GM13976 (cell line): ENCODE results near the gene FLVCR2.

Source experiments
- DNase-seq: peaks from one replicate; pipeline ENCODE4 v3.0.0; 2012; ENCODE audit warnings: low spot score
- in situ Hi-C: fragments of 300-500 bp; cut with MboI; formaldehyde crosslinking; loops from one replicate; pipeline ENCODE4 v1.12.0; 2022; ENCODE audit warnings: low sequenced_read_pairs, mixed read lengths, inconsistent platforms; ENCODE audit not compliant: unreplicated experiment
- TF ChIP-seq, protein P1 (sequence below): IDR thresholded peaks from 2 replicates; pipeline ENCODE4 v1.5.1; 2012; ENCODE audit warnings: borderline replicate concordance, mild to moderate bottlenecking; ENCODE audit not compliant: insufficient read depth; ENCODE audit errors: extremely low read depth, missing control alignments, control extremely low read depth

Gene FLVCR2

GRCh38 chr14:75627406-75627805 lies 49.0 kb downstream of the FLVCR2 start:
- DNase-seq, result no peak
- in situ Hi-C loops, result no loop called here
- TF ChIP-seq, protein P1, sequence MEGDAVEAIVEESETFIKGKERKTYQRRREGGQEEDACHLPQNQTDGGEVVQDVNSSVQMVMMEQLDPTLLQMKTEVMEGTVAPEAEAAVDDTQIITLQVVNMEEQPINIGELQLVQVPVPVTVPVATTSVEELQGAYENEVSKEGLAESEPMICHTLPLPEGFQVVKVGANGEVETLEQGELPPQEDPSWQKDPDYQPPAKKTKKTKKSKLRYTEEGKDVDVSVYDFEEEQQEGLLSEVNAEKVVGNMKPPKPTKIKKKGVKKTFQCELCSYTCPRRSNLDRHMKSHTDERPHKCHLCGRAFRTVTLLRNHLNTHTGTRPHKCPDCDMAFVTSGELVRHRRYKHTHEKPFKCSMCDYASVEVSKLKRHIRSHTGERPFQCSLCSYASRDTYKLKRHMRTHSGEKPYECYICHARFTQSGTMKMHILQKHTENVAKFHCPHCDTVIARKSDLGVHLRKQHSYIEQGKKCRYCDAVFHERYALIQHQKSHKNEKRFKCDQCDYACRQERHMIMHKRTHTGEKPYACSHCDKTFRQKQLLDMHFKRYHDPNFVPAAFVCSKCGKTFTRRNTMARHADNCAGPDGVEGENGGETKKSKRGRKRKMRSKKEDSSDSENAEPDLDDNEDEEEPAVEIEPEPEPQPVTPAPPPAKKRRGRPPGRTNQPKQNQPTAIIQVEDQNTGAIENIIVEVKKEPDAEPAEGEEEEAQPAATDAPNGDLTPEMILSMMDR, result no peak

DNA sequence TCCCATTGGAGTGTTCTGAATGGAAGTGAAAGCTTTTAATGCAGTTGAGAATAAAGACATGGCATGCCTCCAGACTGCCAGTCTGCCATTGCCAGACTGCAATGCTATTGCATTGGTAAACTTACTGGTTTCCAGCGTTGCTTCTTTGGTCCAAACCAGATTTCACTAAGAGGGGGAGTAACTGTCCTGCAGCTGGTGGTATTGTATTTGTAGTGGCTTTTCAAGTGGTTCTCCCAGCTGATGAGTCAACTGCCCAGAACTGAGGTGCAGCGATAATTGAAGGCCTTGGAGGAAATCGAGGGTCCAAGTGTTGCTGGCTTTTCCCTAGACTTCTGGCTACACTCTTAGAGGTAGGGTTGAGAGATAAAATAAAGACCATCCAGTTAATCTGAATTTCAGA lies 50.4 kb downstream of the FLVCR2 start:
- TF ChIP-seq, protein P1, result no peak
- in situ Hi-C loops, result no loop called here
- DNase-seq, result no peak

DNA sequence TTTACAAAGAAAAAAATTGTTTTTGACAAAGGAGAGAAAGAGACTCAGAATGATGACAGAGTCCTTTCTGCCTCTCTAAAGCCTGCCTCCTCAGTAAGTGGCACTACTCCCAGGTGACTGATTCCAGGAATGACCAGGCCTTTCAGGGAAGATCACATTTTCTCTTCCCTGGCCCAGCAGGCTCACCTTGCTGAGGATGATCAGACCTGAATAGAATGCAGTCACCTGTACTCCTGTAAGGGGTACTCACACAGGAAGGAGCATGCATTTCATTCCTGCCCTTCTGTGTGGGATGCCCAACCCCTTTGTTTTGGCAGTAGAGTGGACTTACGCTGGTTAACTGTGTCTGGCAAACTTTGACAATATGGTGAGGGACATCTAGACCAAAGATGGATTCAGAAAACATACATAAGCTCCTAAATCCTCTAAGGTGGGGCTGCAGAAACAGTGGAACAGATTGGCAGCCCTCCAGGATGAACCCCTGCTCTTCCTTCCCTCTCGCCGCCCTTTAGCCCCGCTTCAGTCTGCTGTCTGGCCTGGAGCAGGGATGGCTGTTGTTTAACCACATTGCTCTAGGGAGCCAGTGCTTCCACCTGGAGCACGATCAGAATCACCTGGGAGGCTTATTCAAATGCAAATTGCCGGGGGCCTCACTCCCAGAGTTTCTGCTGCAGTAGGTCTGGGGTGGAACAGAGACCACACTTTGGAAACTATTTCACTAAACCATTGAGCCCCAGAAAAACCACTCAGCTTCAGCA lies 52.5 kb downstream of the FLVCR2 start:
- DNase-seq, result no peak
- in situ Hi-C loops, result loop anchor here (10.0 kb wide), 1 partner anchor 46 kb away; no protein-coding TSS in a partner anchor

GRCh38 chr14:75631453-75631831 lies 53.0 kb downstream of the FLVCR2 start:
- DNase-seq, result no peak
- TF ChIP-seq, protein P1, result no peak
- in situ Hi-C loops, result loop anchor here (10.0 kb wide), 1 partner anchor 47 kb away; no protein-coding TSS in a partner anchor

More for the DNA sequence above, 52.5 kb downstream of the FLVCR2 start:
- TF ChIP-seq, protein P1, result no peak

DNA sequence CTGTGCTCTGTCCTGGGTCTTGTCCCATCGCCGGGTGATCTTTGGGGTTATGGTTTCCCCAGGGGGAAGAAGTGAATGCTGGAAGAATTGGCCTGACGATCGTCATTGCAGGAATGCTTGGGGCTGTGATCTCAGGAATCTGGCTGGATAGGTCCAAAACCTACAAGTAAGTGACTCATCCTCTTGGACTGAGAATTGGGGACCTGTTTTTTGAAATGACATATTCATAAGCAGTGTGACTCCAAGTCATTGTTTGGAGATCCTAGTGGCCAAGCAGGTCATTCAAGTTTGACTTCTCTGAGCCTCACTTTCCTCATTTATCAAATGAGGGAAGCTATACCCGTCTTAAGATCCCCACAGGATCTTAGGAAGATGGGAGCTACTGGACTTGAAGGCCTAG lies 56.4 kb downstream of the FLVCR2 start:
- TF ChIP-seq, protein P1, result no peak
- in situ Hi-C loops, result loop anchor here (10.0 kb wide), 1 partner anchor 50 kb away; no protein-coding TSS in a partner anchor
- no peak for DNase-seq

GRCh38 chr14:75636100-75636692 lies 57.8 kb downstream of the FLVCR2 start:
- TF ChIP-seq, protein P1, result no peak
- in situ Hi-C loops, result loop anchor here (10.0 kb wide), 1 partner anchor 51 kb away; no protein-coding TSS in a partner anchor
- DNase-seq, result no peak
